Activated gamma-delta T cell treated with Interleukin-2 at 50 U/mL for 16 hours (primary cell): ENCODE results near the gene GDF9.

Experiments used
- DNase-seq: peaks from one replicate; pipeline ENCODE4 v3.0.0-alpha.2; 2020

Gene GDF9

GRCh38 chr5:132834057-132834456 lies 32.2 kb downstream of the GDF9 start:
- no peak for DNase-seq

GRCh38 chr5:132832612-132833011 lies 33.7 kb downstream of the GDF9 start:
- no peak for DNase-seq

DNA sequence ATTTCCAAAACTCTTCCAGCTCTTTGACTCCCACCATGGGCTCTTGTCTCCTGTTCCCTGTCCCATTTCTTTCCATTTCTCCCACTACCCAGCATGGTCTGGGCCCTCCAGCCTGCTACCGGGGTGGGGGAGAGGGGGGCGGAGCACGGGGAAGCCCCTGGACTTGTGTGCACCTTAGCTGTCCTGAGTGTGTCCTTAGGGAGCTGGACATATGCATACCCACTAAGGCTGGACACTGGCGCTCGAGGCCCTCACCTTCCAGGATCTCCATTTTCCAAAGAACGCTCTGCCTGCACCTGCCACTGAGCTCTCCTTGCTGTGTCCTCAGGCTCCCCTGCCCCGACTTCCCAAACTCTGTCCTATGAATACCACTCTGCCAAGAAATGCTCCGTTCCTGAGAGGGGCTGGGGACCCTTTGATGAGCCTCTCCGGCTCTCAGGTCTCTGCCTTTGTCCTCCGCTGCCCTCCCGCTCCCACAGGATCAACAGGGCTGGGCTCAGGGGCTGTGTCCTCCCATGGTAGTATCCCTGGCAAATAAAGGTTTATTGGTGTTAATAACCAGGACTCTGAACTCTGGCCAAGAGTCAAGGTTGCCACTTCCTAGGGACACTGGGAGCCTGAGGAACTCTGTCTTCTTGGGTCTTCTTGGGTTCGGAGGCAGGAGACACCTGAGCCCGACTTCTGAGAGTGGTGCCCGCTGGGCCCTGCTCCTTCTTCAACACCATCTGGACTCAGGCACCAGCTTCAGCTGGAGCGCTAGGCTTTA lies 35.0 kb downstream of the GDF9 start:
- DNase-seq = no peak

- DNase-seq = no peak
Measured at GRCh38 chr5:132830436-132831094, 35.7 kb downstream of the GDF9 start, which contains the start of gene SHROOM1. SHROOM1 (minus strand) TSS chr5:132830647; CDS start chr5:132826140, 4,507 bp downstream.

DNA sequence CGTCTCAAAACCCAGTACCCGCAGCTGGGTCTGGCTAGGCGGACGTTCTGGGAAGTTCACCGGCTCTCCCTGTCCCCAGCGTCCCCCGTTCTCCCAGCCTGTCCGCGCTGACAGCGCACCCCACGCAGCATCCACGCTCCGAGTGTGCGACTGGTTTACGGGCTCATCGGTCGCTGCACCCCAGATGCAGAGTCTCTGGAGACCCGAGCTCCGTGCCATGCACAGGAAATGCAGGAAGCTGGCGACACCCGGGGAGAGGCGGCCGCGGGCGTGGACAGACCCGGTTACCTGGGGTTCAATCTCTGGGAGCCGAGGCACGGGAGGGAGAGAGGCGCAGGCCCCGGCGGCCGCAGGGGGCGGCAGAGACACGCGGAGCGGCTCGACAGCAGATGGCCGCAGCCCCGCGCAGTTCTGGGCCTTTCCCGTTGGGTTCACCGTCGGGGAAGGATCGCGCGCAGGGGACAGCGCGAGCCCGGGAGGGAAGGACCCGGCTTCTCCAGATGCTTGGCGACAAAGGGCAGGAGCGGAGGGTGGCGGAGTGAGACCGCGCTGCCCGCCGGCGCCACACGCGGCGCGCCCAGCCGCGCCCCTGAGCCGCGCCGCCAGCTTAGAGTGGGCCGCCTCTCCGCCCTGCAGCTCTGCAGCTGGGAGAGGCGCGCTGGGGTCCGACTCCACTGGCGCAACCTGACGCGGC lies 36.4 kb downstream of the GDF9 start:
- DNase-seq = peak; percentile 64

- no peak for DNase-seq
Measured at GRCh38 chr5:132828846-132829494, 37.3 kb downstream of the GDF9 start.

GRCh38 chr5:132827943-132828673 lies 38.2 kb downstream of the GDF9 start:
- DNase-seq = no peak

DNA sequence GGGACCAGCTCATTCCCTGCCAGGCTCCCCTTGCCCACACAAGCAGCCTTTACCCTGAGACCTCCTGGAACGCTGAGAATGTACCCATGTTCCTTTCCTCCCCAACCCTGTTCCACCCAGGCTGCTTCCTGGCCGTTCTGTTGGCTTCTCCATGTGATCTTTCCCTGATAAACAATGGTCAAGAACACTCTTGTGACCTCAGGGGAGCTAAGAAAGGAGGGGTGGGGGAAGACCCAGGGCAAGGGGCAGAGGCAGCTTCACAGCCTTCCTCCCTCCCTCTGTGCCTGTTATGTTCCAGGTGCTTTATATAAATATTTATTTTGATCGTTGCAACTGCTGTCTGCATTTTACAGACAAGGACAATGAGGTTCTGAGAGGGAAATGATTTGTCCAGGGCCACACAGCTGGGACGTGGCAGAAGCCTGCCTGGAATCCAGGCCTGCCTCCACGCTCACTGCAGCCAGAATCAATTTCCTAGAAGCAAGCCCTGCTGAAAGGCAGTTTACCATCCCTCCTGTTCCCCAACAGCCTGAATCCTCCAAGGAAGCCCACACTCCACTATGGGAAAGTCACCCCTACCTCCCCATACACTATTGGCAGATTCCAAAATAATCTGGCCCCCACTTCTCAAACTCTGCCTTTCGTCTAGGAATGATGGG lies 39.7 kb downstream of the GDF9 start:
- DNase-seq = no peak

- no peak for DNase-seq
Measured at GRCh38 chr5:132825834-132826391, 40.4 kb downstream of the GDF9 start.

DNA sequence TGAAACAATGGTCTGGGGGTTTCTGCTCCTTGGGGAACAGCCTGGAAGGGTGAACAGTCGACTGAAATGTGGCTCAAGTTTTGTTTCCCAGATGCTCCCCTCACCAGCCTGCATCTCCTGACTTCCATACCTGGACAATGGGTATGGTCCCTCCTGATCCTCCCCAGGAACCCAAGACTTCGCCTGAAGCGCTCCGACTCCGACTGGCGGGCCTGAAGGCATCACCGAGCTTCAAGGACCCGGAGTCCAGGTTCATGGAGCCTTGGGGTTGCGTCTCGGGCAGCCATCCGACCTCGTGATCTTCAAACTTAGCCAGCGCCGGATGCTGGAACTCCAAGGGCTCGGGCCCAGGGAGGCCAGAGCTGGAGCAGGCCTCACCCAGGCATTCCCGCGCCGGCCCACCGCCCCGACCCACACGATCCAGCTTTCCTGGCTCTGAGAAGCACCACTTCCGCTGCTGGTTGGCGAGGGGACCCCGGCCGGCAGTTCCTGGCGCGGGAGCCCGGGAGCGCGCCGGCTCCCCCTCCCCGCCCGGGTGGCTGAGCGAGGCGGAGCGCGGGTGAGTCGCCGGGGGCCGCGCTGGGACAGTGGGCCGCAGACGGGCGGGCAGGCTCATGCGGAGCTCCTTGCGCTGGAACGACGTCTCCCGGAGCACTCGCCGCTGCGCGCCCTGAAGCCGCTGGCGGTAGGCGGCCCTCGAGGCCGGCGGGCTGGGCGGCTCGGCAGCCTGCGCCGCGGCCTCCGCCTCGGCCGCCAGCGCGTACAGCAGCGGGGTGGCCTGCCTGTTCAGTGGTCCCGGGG lies 41.0 kb downstream of the GDF9 start:
- no peak for DNase-seq

- no peak for DNase-seq
Measured at GRCh38 chr5:132824426-132824825, 41.8 kb downstream of the GDF9 start.

DNA sequence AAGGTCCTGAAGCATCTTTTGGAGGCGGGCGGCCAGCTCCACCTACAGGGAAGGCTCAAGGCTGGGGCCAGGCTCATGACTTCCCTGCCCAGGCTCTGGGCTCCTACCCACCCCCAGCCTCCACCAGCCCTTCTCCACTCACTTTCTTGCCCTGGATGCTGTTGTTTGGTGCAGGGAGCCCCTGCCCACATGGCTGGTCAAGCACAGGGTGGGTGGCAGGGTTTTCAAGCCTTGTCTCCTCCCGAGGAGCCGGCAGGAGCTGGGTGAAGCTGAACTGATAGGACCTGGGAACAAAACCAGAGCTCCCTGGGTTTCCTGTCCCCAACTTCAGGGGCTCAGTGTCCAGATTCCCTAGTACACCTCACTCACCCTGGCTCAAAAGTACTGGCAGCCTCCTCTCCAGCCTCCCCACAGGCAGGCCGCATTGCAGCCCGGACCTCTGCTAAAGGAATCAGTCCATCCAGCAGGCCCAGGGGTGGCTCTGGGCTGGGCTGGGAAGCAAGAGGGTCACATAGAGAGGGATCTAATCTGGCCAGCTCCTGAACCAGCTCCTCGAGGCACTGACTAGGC lies 42.7 kb downstream of the GDF9 start:
- no peak for DNase-seq

DNA sequence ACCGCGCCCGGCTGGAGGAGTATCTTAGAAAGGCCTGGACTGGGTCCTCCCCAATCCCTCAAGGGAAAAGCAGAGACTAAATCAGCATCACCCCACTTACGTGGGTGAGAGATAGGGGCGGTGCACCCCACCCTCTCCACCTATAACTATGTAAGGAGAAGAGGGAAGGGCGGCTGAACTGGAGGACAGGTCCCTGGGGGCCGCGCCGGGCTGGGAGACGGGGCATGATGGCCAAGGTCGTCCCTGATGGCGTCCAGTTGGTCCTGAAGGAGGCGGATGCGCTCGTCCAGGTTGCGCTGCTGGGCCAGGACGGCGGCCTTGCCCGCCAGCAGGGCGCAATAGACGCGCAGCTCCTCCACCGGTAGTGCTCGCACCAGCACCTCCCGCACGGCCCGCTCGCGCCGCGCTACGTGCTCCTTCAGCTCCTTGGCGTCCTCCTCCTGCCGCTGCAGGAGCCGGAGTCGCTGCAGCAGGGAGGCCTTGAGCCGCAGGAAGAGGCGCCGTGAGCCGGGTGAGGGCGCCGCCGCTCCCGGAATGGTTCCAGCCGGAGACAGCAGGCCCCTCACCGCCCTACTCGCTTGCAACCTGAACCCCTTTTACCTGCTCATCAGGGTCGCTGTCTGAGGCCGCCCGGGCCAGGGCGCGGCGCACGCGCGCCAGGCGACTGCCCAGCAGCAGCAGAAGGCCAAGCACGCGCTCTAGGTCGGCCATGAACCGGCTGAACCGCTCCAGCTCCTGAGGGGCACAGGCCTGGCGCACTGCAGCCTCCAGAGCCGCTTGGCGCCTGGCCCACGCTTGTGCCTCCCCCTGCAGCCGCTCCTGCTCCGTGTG lies 43.4 kb downstream of the GDF9 start:
- no peak for DNase-seq

DNA sequence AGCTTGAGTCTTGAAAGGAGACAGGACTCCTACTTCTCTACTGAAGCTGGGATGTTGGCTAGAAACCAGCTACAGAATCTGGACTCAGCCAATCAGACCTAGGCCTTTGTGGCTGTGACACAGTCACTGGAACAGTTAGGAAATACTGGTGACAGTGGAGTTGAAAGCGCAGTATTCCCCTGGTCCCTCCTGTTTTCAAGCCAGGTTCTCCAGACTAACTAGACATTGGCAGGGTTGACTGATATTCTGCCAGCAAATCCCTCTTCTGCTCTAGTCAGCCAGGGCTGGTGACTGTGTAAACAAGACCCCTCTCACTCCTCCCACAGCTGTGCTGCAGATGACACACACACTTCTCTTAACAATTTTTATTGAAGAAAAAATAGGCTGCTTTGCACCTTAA lies 44.5 kb downstream of the GDF9 start:
- no peak for DNase-seq

- no peak for DNase-seq
Measured at GRCh38 chr5:132821350-132821749, 44.9 kb downstream of the GDF9 start.

DNA sequence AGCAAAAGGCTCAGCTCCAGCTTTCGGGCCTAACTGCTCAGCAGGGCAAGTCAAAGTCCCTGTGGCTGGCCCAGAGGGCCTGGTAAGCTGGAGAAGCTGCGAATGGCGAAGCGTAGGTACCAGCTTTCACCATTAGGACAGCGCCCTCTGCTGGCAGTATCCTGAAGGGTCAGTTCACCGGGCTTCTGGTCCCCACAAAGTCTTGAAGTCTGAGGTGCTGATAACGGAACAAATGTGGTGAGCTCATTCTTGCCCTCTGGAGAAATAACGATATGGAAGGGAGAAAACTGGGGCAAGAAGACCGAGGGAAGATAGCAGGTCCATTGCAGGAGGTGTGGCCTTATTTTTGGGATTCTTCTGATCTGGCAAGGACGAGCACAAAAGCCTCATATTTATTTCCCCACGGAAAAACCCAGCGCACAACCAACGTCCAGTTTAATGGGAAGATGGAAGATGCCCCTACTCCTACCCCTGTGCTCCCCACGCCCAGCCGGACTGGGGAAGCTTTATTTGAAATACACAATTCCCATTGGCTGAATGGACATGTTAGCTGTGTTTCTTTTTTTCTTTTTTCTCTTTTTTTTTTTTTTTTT lies 46.0 kb downstream of the GDF9 start:
- DNase-seq = peak; percentile 90

GRCh38 chr5:132819468-132819867 lies 46.8 kb downstream of the GDF9 start:
- DNase-seq = no peak

DNA sequence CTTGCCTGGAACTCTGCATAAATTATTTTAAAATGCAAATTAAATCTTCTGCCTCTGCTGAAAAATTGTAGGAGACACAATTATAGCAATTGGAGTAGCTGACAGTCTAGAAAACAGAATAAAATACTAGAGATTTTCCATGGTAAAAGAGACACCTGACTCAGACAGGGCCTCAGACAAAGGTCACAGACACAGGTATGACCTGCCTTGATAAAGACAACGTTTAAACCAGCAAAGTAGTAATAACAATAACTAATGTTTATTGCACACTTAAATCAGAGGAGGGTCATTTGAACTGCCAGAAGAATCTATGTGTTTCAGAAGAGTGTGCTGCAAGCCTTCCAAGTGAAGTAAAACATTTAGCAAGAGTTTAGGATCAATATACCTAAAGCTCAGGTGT lies 49.3 kb downstream of the GDF9 start:
- no peak for DNase-seq

DNA sequence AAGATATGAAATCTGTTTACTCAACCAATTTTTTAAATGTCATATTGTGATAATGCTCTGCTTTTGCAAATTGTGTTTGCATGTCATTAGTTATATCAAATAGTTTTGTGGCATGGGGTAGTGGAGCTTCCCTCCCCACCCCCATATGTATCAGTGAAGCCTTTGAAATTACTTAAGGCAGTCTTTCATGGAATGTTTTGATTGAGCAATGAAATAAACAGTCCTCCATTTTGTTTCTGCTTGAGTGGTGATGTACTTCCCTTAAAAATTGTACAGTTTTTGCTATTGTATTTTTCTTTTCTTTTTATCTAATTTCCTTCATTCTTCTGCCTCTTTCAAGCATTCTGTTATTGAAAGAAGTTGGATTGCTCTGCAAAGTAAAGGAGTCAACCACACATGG lies 49.7 kb downstream of the GDF9 start:
- DNase-seq = no peak
